GM18519 (cell line): ENCODE data around the gene DTNA.
"Not testable (repeated sequence)": the region's sequence is repeated elsewhere in the genome, so short reads cannot be mapped to it uniquely, and the experiment has no call there.

Experiments used
- ATAC-seq: cut with Tn5 transposase; IDR thresholded peaks from one replicate; pipeline ENCODE4 v1.9.1; 2021; ENCODE audit warnings: mild to moderate bottlenecking, moderate library complexity; ENCODE audit not compliant: unreplicated experiment, low FRiP score

Gene DTNA

DNA sequence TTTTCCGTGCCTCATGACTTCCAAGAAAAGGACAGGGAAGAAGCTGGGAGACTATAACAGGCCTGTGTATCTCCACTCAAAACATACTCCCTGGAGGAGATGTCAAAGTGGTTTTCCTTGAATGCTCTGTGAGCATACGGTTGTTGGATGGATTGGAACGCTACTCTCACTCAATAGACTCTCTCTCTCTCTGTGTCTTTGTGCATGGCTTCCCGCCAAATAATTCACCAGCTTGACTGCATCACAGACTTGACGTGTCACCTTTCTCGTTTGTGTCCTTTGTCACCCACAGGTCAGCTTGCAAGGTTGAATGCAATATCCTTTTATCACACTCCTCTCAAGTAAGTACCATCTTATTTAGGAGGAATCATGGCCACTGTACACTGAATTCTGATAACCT is 174.3 kb downstream of the DTNA start:
- ATAC-seq, result no peak

DNA sequence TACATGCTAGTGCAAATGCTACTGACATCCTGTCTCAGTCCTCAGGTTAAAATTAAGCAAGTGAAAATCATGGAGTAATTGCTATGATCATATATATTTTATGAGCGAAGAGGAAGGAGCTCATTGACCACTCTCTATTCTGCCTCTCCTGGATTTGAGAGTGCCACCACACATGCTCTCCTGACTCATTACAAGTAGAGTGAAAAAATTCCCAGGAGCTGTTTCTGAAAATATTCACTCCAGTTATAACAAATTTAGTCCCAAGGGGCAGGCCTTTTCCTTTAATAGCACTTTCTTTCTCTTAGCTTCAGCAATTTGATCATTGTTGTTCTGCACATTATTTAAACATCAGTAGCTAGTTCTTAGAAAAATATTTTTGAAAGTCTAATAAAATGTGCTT is 176.1 kb downstream of the DTNA start:
- ATAC-seq, result no peak

DNA sequence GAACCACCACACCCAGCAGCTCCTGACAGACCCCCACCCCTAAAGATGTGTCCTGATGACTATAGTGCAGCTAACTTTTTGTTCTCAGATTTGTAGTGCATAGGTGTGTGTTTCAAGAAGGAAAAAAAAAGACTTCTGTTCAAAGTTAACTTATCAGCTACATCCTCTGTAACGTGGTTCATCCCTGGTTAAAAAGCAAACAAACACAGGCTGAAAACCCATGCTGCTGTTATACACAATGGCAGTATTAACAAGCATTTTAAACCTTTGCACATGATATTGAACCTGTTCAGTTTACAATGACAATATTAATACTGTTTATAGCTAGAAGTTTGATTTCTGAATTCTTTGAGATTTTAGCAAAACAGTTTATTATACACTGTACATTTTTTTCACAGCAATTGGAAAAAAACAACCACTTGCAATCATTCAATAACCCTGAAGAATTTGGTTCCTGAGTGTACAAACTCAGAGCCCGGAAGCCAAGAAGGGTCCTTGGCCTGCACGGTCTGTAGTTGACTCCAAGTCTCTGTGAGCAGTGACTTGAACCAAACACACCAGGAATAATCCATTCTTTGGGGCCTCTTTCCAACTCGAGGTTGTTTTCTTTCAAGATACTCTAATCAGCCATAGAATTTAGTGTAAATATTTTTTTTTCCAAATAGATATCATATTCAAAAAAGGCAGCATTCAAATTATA is 177.9 kb downstream of the DTNA start:
- ATAC-seq, result no peak

DNA sequence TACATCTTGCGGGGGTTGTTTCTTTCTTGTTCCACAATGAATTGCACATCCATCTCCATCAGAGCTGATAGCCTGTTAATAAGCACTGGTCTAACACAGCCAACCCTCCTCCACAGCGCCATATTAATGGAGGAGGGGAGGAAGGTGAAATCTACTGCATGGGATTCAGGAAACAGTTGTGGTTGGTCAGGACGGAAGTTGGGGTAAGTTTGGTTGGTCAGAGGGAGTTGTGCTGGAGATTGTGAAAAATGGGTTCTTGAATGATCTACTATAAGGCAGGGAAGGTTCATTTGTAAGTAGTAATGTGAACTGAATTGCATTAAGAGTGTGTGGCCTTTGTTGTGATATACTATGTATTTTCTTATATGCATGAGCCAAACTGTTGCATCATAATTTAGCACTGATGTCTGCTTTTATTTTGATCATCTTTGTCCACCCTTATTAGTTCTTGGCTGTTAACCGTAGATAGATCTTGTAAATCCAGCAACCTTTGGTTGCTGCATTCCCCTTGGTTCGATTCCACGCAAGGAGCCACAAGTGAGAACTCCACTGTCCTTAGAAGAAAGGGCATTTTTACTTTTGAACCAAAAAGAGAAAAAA is 180.5 kb downstream of the DTNA start:
- ATAC-seq, result no peak

DNA sequence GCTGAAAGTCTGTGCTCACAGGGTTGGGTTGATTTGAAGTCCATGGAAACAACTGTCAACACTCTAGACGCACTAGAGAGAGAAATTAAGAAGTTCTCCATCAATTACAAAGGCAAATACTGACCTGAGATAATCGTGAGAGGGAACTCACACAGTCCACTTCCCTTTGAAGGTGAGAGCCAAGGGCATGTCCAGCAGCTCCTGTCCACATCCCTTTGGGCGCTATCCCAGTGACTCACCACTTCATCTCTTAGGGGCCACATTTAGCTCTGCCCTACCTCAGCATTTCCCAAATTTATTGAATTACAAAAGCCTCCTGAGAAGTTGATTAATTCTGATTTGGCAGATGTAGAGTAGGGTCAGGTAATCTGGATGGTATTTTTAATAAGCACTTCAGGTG is 182.3 kb downstream of the DTNA start:
- ATAC-seq, result no peak

DNA sequence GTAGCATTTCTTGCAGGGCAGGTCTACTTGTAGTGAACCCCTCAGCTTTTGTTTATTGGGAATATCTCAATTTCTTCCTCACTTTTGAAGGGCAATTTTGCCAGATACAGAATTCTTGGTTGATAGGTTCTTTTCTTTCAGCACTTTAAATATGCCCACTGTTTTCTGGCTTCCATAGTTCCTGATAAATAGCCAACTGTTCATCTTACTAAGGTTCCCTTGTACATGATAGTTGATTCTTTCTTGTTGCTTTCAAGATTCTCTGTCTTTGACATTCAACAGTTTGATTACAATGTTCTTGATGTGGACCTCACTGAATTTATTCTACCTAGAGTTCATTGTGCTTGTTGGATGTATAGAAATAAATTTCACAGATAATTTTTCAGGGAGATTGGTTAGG is 183.1 kb downstream of the DTNA start:
- no peak for ATAC-seq

DNA sequence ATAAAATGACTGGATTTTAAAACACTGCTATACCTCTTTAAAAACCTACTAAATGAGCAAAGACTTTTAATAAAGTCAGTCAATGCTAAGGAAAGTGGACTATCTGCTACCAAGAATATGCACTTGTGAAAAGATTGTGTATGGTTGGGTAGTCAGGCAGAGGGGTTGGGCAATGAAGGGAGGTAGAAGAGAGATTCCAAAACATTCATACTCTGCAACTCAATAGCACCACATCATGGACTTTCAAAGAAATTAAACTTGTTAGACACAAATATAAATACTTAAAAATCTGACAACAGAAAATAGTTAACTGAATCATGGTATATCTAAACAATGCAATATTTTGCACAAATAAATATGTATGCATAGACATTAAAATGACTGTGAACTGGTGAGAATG is 191.2 kb downstream of the DTNA start:
- ATAC-seq, result no peak

DNA sequence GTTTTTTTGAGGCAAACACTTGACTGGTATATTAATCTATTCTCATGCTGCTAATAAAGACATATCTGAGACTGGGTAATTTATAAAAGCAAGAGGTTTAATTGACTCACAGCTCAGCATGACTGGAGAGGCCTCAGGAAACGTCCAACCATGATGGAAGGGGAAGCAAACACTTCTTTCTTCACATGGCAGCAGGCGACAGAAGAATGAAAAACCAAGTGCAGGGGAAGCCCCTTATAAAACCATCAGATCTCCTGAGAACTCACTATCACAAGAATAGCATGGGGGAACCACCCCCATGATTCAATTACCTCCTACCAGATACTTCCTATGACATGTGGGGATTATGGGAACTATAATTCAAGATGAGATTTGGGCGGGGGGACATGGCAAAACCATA is 194.9 kb downstream of the DTNA start:
- ATAC-seq, result no peak

DNA sequence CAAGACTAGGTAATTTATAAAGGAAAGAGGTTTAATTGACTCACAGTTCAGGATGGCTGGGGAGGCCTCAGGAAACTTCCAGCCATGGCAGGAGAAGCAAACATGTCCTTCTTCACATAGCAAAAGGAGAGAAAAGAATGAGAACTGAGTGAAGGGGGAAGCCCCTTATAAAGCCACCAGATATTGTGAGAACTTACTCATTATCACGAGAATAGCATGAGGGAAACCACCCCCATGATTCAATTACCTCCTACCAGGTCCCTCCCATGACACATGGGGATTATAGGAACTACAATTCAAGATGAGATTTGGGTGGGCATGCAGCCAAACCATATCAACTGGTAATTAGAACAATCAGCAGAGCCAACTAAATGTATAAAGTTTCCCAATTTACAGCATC is 196.9 kb downstream of the DTNA start:
- ATAC-seq, result not testable (repeated sequence)

DNA sequence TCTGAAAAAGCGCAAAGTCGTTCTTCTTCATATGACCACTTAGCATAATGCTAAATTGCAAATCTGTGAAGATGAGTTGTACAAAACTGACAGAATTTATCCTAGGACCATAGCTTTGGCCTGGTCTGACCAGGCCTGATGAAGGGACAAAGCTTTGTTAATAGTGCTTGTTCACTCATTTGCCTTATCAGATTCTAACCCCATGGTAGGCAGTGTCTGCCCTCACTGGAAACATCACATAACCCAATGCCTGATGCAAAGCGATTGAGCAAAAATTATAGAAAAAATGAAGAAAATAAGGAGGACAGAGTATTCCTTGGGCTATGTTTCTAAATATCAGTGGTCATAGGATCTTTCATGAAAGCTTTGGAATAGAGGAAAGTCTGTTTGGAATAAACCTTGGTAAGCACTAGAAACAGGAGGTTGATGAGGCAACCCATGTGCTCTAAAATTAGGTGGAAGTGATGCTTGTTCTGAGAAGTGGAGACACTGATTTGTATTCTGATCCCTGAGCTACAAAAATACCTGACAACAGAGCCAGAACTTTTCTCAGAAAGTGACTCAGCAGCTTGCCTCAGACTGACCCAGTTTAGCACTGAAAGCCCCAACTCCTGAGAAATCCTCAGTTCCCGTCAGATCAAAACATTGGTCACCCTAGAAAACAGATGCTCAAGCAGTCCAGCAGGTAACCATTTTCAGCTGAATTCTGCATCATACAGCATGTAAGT is 199.7 kb downstream of the DTNA start:
- ATAC-seq, result no peak

DNA sequence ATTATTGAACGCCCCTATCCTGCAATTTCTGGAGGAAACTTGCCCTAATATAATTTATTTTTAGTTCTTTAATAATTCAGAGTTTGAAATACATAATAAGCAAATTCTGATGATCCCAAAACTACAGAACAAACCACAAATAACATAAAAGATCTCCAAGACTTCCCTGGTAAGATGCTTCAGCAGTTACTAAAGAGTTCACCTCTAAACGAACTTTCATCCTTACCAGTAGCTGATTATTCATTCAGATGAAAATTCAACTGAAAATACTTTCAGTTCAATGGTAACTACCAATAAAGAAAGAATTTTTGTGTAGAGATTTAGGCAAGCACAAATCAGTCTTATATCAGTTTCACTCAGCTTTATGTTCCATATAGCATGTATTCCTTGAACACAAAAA is 201.0 kb downstream of the DTNA start:
- no peak for ATAC-seq

DNA sequence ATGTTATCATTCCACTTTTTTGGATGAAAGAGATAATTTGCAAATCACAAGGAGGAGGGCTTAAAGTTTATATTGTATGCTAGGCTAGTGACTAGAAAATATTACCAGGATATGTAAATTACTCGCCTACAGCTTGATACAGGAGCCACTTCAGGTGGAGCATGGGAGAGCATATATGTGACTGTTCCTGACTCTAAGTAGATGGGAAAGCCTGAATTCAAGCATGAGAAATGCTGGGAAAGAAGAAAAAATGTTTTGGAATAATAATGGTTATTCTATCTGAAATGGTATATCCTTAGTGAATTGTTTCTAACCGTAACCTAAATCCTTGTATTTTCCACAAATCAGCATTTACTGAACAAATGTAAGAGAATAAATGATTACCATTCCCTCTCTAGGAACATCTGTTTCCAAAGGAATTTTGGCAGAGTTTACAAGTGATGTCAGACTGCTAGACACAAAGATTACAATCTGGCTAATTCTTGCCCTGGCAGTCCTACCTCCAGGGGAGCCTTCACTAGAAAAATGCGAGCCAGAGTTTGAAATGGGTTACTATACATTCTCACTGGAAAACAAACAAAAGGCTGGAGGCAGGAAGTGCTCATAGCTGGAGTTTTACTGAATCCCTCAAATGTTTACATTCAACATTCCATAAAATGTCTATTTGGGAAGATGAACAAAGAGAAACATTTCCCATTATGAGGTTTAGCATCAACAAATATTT is 201.7 kb downstream of the DTNA start:
- no peak for ATAC-seq

DNA sequence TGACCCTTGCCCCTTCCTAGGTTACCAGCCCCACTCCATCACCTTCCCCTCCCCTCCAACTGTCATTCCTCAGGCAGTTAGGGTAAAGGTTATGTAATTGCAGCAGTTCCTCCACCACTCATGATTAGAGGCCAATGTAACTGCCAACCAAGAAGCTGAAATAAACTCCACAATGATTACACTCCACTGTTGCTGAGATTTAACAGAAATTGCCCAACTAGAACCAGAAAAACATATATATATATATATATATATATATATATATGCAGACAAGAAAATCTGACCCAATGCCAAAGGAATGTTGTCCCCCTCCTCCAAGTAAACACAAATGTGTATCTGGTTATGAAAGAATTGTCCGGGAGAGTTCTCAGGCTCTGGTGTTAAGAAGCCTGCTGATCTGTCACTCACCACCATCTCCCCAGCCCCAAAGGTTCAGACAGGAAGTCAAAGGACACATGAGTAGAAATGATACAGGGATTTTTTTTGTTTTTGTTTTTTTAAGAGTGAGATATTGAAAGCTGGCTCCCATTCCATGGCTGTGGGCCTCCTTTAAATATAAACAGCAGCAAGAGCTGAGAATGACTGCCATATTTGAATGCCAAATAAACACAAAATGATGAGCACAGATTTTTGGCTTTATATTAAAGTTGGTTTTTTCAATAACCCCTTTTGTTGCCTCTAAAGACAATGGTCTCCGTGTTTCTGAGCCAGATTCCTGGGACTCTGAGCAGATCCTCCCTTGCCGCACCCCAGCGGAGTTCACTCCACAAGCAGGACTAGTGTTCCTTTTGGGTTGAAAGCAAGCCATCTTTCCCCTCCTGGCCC is 204.0 kb downstream of the DTNA start:
- ATAC-seq, result no peak

DNA sequence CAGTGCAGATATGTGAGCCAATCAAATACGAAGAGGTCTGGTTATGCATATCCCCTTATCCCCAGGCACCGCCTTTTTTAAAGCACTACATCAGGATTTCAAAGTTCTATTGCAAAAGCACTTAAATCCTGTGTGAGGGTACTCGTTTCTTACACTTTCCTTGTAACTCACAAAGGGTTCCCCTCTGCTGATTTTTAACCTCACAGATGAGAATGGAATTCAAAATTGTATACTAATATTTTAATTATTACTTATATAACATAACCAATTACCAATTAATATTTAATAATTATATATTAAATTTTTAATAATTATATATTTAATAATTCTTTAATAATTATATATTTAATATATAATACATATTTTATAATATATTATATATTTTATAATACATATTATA is 204.9 kb downstream of the DTNA start:
- ATAC-seq, result no peak

DNA sequence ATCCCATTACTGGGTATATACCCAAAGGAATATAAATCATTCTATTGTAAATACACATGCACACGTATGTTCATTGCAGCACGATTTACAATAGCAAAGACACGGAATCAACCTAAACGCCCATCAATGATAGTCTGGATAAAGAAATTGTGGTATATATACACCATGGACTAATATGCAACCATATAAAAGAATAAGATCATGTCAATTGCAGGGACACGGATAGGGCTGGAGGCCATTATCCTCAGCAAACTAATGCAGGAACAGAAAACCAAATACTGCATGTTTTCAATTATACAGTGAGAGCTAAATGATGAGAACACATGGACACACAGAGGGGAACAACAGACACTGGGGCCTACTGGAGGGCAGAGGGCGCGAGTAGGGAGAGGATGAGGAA is 206.4 kb downstream of the DTNA start:
- ATAC-seq, result not testable (repeated sequence)

DNA sequence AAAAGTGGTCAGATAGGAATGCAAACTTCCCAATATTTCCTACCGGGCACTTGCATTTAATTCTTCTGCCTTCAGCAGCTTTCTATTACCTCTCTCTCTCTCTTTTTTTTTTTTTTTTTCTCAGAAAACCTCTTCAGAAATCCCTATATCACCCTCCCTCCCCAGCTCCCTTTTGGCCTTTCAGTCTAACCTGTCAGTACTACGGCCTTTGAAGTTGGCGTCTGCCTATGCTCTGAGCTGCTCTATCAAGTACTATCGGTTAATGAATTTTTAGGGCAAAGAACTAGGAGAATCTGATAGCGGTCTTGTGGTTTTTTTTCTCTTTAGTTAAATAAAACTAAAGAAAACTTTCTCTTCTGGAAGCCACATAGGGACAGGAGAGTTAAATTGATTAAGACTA is 208.8 kb downstream of the DTNA start:
- ATAC-seq, result no peak

DNA sequence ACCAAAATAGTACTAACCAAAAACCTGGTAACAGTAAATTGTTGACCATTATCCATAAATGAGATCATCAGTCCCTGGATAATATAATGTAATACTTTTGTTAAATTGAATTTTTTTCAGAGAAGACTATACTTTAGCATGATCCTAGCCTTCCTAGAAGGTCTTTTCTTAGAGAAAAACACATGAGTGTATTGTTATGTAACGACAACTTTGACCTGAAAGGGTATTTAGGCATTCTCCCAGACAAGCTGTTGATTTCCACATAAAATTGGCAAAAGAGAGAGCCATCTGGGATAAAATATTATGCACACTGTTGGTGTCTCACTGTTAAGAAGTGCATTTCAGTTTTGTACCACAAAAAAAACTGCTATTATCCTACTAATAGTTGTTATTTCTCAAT is 211.1 kb downstream of the DTNA start:
- no peak for ATAC-seq

DNA sequence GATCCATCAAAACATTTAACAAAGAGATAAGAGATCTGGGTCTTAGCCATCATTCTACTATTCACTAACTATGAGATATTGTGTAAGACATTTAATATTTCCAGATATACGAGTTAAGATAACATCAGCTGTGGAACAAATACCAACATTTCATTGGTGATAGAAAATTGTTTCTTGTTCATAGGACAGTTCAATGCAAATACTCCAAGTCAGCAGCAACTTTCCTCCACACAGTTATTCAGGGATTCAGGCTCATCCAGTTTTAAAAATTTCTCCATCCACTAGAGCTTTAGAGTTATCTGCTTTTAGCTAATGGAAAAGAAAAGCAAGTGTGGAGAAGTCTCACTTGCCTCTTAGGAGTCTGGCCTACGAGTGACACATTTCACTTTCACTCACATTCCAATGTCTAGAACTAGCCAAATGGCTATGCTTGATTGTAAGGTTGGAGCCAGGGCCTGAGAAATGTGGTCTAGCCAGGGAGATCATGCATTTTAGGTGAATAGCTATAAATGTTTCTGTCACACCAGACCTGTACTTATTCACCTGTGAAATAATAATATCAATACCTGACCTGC is 211.8 kb downstream of the DTNA start:
- no peak for ATAC-seq

DNA sequence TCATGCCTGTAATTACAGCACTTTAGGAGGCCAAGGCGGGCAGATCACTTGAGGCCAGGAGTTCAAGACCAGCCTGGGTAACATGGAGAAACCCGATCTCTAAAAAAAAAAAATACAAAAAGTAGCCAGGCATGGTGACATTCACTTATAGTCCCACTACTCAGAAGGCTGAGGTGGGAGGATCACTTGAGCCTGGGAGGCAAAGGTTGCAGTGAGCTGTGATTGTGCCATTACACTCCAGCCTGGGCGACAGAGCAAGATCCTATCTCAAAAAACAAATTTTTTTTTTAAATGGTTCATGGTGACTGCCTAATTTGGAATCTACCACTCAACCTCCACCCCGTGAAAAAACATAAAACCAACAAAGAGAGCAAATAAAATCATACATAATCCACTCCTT is 212.5 kb downstream of the DTNA start:
- not testable (repeated sequence) for ATAC-seq

DNA sequence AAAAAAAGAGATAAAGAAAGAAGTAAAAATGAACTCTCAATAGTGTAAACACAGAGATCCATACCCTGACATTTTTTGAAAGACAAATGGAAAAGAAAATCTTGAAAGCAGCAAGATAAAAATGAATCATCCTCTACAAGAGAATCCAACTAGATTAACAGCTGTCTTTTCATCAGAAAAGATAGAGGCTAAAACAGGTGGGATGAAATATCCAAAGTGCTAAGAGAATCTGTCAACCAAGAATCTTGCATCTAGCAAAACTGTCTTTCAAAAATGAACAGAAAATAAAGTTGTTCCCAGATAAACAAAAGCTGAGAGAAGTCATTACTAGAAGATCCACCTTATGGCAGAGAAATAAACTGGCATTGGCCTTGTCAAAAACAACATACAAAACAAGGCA is 213.8 kb downstream of the DTNA start:
- no peak for ATAC-seq
